NCI-H1105 (cell line): ENCODE measurements around the gene USP43.

Source experiments
- DNase-seq: peaks from one replicate; lab custom pipeline; 2025; lab: John Stamatoyannopoulos, UW

USP43 gene

GRCh38 chr17:9666461-9667050 is 21.2 kb downstream of the USP43 start:
- DNase-seq = no peak

- no peak for DNase-seq
Observed at GRCh38 chr17:9668517-9668916, 23.2 kb downstream of the USP43 start.

- DNase-seq = no peak
Observed at GRCh38 chr17:9669551-9670008, 24.3 kb downstream of the USP43 start.

- no peak for DNase-seq
Observed at GRCh38 chr17:9670596-9670995, 25.3 kb downstream of the USP43 start.

GRCh38 chr17:9671559-9671958 is 26.2 kb downstream of the USP43 start:
- DNase-seq = no peak

- no peak for DNase-seq
Observed at GRCh38 chr17:9672266-9672665, 26.9 kb downstream of the USP43 start.

- DNase-seq = no peak
Observed at GRCh38 chr17:9672691-9673090, 27.4 kb downstream of the USP43 start.

- no peak for DNase-seq
Observed at GRCh38 chr17:9676084-9676483, 30.8 kb downstream of the USP43 start.

- no peak for DNase-seq
Observed at GRCh38 chr17:9676820-9677310, 31.5 kb downstream of the USP43 start.

- DNase-seq = no peak
Observed at GRCh38 chr17:9677411-9677810, 32.1 kb downstream of the USP43 start.

GRCh38 chr17:9677896-9678295 is 32.6 kb downstream of the USP43 start:
- no peak for DNase-seq

- DNase-seq = no peak
Observed at GRCh38 chr17:9684955-9685621, 39.8 kb downstream of the USP43 start.

- DNase-seq = no peak
Observed at GRCh38 chr17:9693755-9694154, 48.4 kb downstream of the USP43 start.

- DNase-seq = no peak
Observed at GRCh38 chr17:9696279-9697044, 51.1 kb downstream of the USP43 start.

- DNase-seq = no peak
Observed at GRCh38 chr17:9700136-9700535, 54.8 kb downstream of the USP43 start.

GRCh38 chr17:9700754-9701476 is 55.6 kb downstream of the USP43 start:
- no peak for DNase-seq

- no peak for DNase-seq
Observed at GRCh38 chr17:9702482-9702881, 57.2 kb downstream of the USP43 start.

GRCh38 chr17:9702914-9703780 is 57.8 kb downstream of the USP43 start:
- no peak for DNase-seq

- DNase-seq = no peak
Observed at GRCh38 chr17:9703781-9704082, 58.4 kb downstream of the USP43 start.

GRCh38 chr17:9705745-9706144 is 60.4 kb downstream of the USP43 start:
- DNase-seq = no peak

GRCh38 chr17:9707948-9708347 is 62.6 kb downstream of the USP43 start:
- no peak for DNase-seq

- no peak for DNase-seq
Observed at GRCh38 chr17:9714801-9715200, 69.5 kb downstream of the USP43 start.
